ENCODE measurements around the gene KIF18B. TPM values are rescaled to one million over a fixed set of nuclear protein-coding genes. Genes with fewer than 3 reads are reported as not detected.

KIF18B gene
- total RNA-seq, 1 donor from 2014 or later = 20.2 TPM

GRCh38 chr17:44919411-44919810, 28.2 kb downstream of the KIF18B start:
- Mint-ChIP-seq H3K27me3 (ENCODE audit: low read depth) (peaks cover 33% of the 10 kb centered on the region), H3K4me1 (peaks cover 3% of the 10 kb centered on the region), H3K9me3 (no peaks in the 10 kb centered on the region), H3K36me3 (no peaks in the 10 kb centered on the region), H3K4me3 (no peak overlapping the region), H3K27ac (no peak overlapping the region)
- no peak for DNase-seq (ENCODE audit: low spot score in 2 of 2, unreplicated experiment in 2 of 2)
- no peak for TF ChIP-seq CTCF (IDR thresholded peaks at IDR 0.05; ENCODE audit: unreplicated experiment)

GRCh38 chr17:44918006-44918405, 29.6 kb downstream of the KIF18B start:
- Mint-ChIP-seq H3K27ac (no peak overlapping the region), H3K9me3 (no peaks in the 10 kb centered on the region), H3K4me1 (peaks cover 3% of the 10 kb centered on the region), H3K27me3 (ENCODE audit: low read depth) (peaks cover 43% of the 10 kb centered on the region), H3K4me3 (no peak overlapping the region), H3K36me3 (no peaks in the 10 kb centered on the region)
- DNase-seq (ENCODE audit: low spot score in 2 of 2, unreplicated experiment in 2 of 2) = no peak
- no peak for TF ChIP-seq CTCF (IDR thresholded peaks at IDR 0.05; ENCODE audit: unreplicated experiment)

GRCh38 chr17:44917456-44917855, 30.1 kb downstream of the KIF18B start:
- H3K4me3 Mint-ChIP-seq = no peak overlapping the region
- peaks cover 3% of the 10 kb centered on the region for H3K4me1 Mint-ChIP-seq
- H3K27ac Mint-ChIP-seq = no peak overlapping the region
- H3K27me3 Mint-ChIP-seq (ENCODE audit: low read depth) = peaks cover 43% of the 10 kb centered on the region
- no peaks in the 10 kb centered on the region for H3K36me3 Mint-ChIP-seq
- no peak for TF ChIP-seq CTCF (IDR thresholded peaks at IDR 0.05; ENCODE audit: unreplicated experiment)
- no peaks in the 10 kb centered on the region for H3K9me3 Mint-ChIP-seq
- no peak for DNase-seq (ENCODE audit: low spot score in 2 of 2, unreplicated experiment in 2 of 2)

- DNase-seq (ENCODE audit: low spot score in 2 of 2, unreplicated experiment in 2 of 2) = no peak
- no peak for TF ChIP-seq CTCF (IDR thresholded peaks at IDR 0.05; ENCODE audit: unreplicated experiment)
- no peaks in the 10 kb centered on the region for H3K9me3 Mint-ChIP-seq
- no peak overlapping the region for H3K4me3 Mint-ChIP-seq
- H3K27ac Mint-ChIP-seq = no peak overlapping the region
- H3K27me3 Mint-ChIP-seq (ENCODE audit: low read depth) = peaks cover 45% of the 10 kb centered on the region
- peaks cover 3% of the 10 kb centered on the region for H3K4me1 Mint-ChIP-seq
- H3K36me3 Mint-ChIP-seq = no peaks in the 10 kb centered on the region
Measured at GRCh38 chr17:44916781-44917241, 30.8 kb downstream of the KIF18B start.

- no peak for DNase-seq (ENCODE audit: low spot score in 2 of 2, unreplicated experiment in 2 of 2)
- no peak overlapping the region for H3K4me3 Mint-ChIP-seq
- peaks cover 46% of the 10 kb centered on the region for H3K27me3 Mint-ChIP-seq (ENCODE audit: low read depth)
- no peaks in the 10 kb centered on the region for H3K9me3 Mint-ChIP-seq
- no peak overlapping the region for H3K27ac Mint-ChIP-seq
- TF ChIP-seq CTCF (IDR thresholded peaks at IDR 0.05; ENCODE audit: unreplicated experiment) = no peak
- peaks cover 2% of the 10 kb centered on the region for H3K4me1 Mint-ChIP-seq
- no peaks in the 10 kb centered on the region for H3K36me3 Mint-ChIP-seq
Measured at GRCh38 chr17:44915862-44916780, 31.5 kb downstream of the KIF18B start.
